ENCODE results near the gene RASSF5.
"Not testable (repeated sequence)": the region's sequence is repeated elsewhere in the genome, so short reads cannot be mapped to it uniquely, and the experiment has no call there.

The RASSF5 gene

GRCh38 chr1:206477110-206477509 is 30.2 kb upstream of the RASSF5 start:
- DNase-seq (ENCODE audit: low spot score), result no peak

GRCh38 chr1:206477581-206478380 is 29.6 kb upstream of the RASSF5 start:
- DNase-seq (ENCODE audit: low spot score), result no peak

- no peak for DNase-seq (ENCODE audit: low spot score)
These were observed 28.6 kb upstream of the RASSF5 start for GRCh38 chr1:206478746-206479145.

- DNase-seq (ENCODE audit: low spot score), result peak; percentile 86
These were observed 27.9 kb upstream of the RASSF5 start for GRCh38 chr1:206479183-206480125.

- DNase-seq (ENCODE audit: low spot score), result no peak
These were observed 27.1 kb upstream of the RASSF5 start for GRCh38 chr1:206480211-206480610.

GRCh38 chr1:206482611-206483010 is 24.7 kb upstream of the RASSF5 start:
- no peak for DNase-seq (ENCODE audit: low spot score)

- not testable (repeated sequence) for DNase-seq (ENCODE audit: low spot score)
These were observed 23.5 kb upstream of the RASSF5 start for GRCh38 chr1:206483864-206484263.

GRCh38 chr1:206484901-206485300 is 22.4 kb upstream of the RASSF5 start:
- DNase-seq (ENCODE audit: low spot score), result no peak

- no peak for DNase-seq (ENCODE audit: low spot score)
These were observed 20.1 kb upstream of the RASSF5 start for GRCh38 chr1:206486995-206487788.

- DNase-seq (ENCODE audit: low spot score), result no peak
These were observed 19.4 kb upstream of the RASSF5 start for GRCh38 chr1:206487970-206488369.

GRCh38 chr1:206488466-206488865 is 18.9 kb upstream of the RASSF5 start:
- no peak for DNase-seq (ENCODE audit: low spot score)

GRCh38 chr1:206489980-206490770 is 17.2 kb upstream of the RASSF5 start:
- peak; percentile 74 for DNase-seq (ENCODE audit: low spot score)

- DNase-seq (ENCODE audit: low spot score), result no peak
These were observed 16.4 kb upstream of the RASSF5 start for GRCh38 chr1:206490771-206491405.

- no peak for DNase-seq (ENCODE audit: low spot score)
These were observed 15.7 kb upstream of the RASSF5 start for GRCh38 chr1:206491616-206492015.

- DNase-seq (ENCODE audit: low spot score), result no peak
These were observed 14.7 kb upstream of the RASSF5 start for GRCh38 chr1:206492589-206492988.

- DNase-seq (ENCODE audit: low spot score), result no peak
These were observed 14.1 kb upstream of the RASSF5 start for GRCh38 chr1:206493279-206493678.

GRCh38 chr1:206495011-206495461 is 12.3 kb upstream of the RASSF5 start:
- DNase-seq (ENCODE audit: low spot score), result no peak

GRCh38 chr1:206495493-206496046 is 11.8 kb upstream of the RASSF5 start:
- no peak for DNase-seq (ENCODE audit: low spot score)

GRCh38 chr1:206496131-206496793 is 11.1 kb upstream of the RASSF5 start:
- no peak for DNase-seq (ENCODE audit: low spot score)

- DNase-seq (ENCODE audit: low spot score), result no peak
These were observed 10.0 kb upstream of the RASSF5 start for GRCh38 chr1:206497363-206497762.

Measured in cerebellar cortex (tissue), 1 donor.